DND-41 (cell line): ENCODE results near the gene MAMLD1.

Source experiments
- ATAC-seq: fragments of 200-7000 bp; cut with Tn5 transposase; 3 replicates; pipeline ENCODE4 v1.9.1; 2021; ENCODE audit warnings: low read depth; ENCODE audit not compliant: insufficient read depth
- DNase-seq: peaks from one replicate; pipeline ENCODE4 v3.0.0-alpha.2; 2020
- H2AFZ ChIP-seq: 2 replicates; pipeline ENCODE4 v1.6.0; 2012; ENCODE audit warnings: low read depth, low read length
- H3K27ac ChIP-seq: 2 replicates; pipeline ENCODE4 v1.5.1; 2012; ENCODE audit warnings: low read length, inconsistent platforms
- H3K27me3 ChIP-seq: fragments of 200-600 bp; sonication (generic); 2 replicates; pipeline ENCODE4 v1.6.0; 2012; ENCODE audit warnings: low read length, mild to moderate bottlenecking, inconsistent platforms; ENCODE audit not compliant: insufficient read depth, poor library complexity
- H3K36me3 ChIP-seq: 2 replicates; pipeline ENCODE4 v1.5.1; 2012; ENCODE audit warnings: low read length, inconsistent platforms; ENCODE audit not compliant: insufficient read depth
- H3K4me1 ChIP-seq: 2 replicates; pipeline ENCODE4 v1.5.1; 2012; ENCODE audit warnings: mild to moderate bottlenecking, low read length; ENCODE audit not compliant: insufficient read depth
- H3K4me2 ChIP-seq: 2 replicates; pipeline ENCODE4 v1.6.0; 2012; ENCODE audit warnings: mild to moderate bottlenecking, moderate library complexity, low read length, inconsistent platforms; ENCODE audit not compliant: insufficient read depth
- H3K4me3 ChIP-seq, 2 experiments: fragments of 200-600 bp in 1 of 2; shearing (Covaris generic) in 1 of 2; 2 replicates each; pipeline ENCODE4 v1.5.1; 2012 to 2016; ENCODE audit warnings: inconsistent platforms in 2 of 2, low read length in 2 of 2, mild to moderate bottlenecking in 2 of 2, low read depth in 1 of 2, moderate library complexity in 1 of 2
- H3K79me2 ChIP-seq: 2 replicates; pipeline ENCODE4 v1.6.0; 2012; ENCODE audit warnings: low read length, inconsistent platforms; ENCODE audit not compliant: insufficient read depth
- H3K9ac ChIP-seq: 2 replicates; pipeline ENCODE4 v1.6.0; 2012; ENCODE audit warnings: low read depth, mild to moderate bottlenecking, inconsistent platforms, low read length, moderate library complexity
- H3K9me3 ChIP-seq: 2 replicates; pipeline ENCODE4 v1.5.1; 2012; ENCODE audit warnings: low read length, moderate library complexity, mild to moderate bottlenecking, inconsistent platforms; ENCODE audit not compliant: insufficient read depth, severe bottlenecking
- H4K20me1 ChIP-seq: 2 replicates; pipeline ENCODE4 v1.6.0; 2012; ENCODE audit warnings: low read length; ENCODE audit not compliant: insufficient read depth
- EZH2 ChIP-seq: IDR thresholded peaks from 3 replicates; pipeline ENCODE4 v1.6.1; 2012; ENCODE audit warnings: borderline replicate concordance, low read depth, mild to moderate bottlenecking, moderate library complexity, low read length, inconsistent platforms; ENCODE audit not compliant: severe bottlenecking
- TF ChIP-seq, protein P1 (sequence below): IDR thresholded peaks from 2 replicates; pipeline ENCODE4 v1.5.1; 2012; ENCODE audit warnings: borderline replicate concordance, low read length, moderate library complexity, mild to moderate bottlenecking; ENCODE audit not compliant: poor library complexity, severe bottlenecking; ENCODE audit errors: extremely low read depth

The MAMLD1 gene

GRCh38 chrX:150508451-150509367 lies 145.6 kb downstream of the MAMLD1 start:
- DNase-seq (no peak), ATAC-seq (no peak)
- no peaks in the 10 kb centered on the region for H3K27me3 ChIP-seq
- H3K4me3 ChIP-seq = no peak overlapping the region
- H3K4me1 ChIP-seq = no peaks in the 10 kb centered on the region
- H4K20me1 ChIP-seq = no peaks in the 10 kb centered on the region
- H3K9me3 ChIP-seq = no peaks in the 10 kb centered on the region
- H3K9ac ChIP-seq = no peak overlapping the region
- H3K36me3 ChIP-seq = no peaks in the 10 kb centered on the region
- TF ChIP-seq EZH2 = no peak
- TF ChIP-seq, protein P1, sequence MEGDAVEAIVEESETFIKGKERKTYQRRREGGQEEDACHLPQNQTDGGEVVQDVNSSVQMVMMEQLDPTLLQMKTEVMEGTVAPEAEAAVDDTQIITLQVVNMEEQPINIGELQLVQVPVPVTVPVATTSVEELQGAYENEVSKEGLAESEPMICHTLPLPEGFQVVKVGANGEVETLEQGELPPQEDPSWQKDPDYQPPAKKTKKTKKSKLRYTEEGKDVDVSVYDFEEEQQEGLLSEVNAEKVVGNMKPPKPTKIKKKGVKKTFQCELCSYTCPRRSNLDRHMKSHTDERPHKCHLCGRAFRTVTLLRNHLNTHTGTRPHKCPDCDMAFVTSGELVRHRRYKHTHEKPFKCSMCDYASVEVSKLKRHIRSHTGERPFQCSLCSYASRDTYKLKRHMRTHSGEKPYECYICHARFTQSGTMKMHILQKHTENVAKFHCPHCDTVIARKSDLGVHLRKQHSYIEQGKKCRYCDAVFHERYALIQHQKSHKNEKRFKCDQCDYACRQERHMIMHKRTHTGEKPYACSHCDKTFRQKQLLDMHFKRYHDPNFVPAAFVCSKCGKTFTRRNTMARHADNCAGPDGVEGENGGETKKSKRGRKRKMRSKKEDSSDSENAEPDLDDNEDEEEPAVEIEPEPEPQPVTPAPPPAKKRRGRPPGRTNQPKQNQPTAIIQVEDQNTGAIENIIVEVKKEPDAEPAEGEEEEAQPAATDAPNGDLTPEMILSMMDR = no peak
- no peak overlapping the region for H3K4me2 ChIP-seq
- no peak overlapping the region for H2AFZ ChIP-seq
- no peaks in the 10 kb centered on the region for H3K79me2 ChIP-seq
- no peak overlapping the region for H3K27ac ChIP-seq

- no peak overlapping the region for H3K27ac ChIP-seq
- no peaks in the 10 kb centered on the region for H3K27me3 ChIP-seq
- DNase-seq = no peak
- H3K4me2 ChIP-seq = no peak overlapping the region
- no peak for ATAC-seq
- no peaks in the 10 kb centered on the region for H3K9me3 ChIP-seq
- no peaks in the 10 kb centered on the region for H4K20me1 ChIP-seq
- no peaks in the 10 kb centered on the region for H3K4me1 ChIP-seq
- no peak for TF ChIP-seq EZH2
- TF ChIP-seq, protein P1 = no peak
- H2AFZ ChIP-seq = no peak overlapping the region
- H3K9ac ChIP-seq = no peak overlapping the region
- no peak overlapping the region for H3K4me3 ChIP-seq
- no peaks in the 10 kb centered on the region for H3K36me3 ChIP-seq
- no peaks in the 10 kb centered on the region for H3K79me2 ChIP-seq
These were observed 146.6 kb downstream of the MAMLD1 start for GRCh38 chrX:150509703-150510102.

DNA sequence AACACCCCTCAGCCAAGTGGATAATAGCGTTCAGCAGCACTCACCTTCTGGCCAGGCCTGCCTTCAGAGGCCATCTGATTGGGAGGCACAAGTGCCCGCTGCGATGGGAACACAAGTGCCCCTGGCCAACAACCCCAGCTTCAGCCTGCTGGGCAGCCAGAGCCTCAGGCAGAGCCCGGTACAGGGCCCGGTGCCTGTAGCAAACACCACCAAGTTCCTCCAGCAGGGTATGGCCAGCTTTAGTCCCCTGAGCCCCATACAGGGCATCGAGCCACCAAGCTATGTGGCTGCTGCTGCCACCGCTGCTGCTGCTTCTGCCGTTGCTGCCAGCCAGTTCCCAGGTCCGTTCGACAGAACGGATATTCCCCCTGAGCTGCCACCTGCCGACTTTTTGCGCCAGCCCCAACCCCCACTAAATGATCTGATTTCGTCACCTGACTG lies 149.4 kb downstream of the MAMLD1 start:
- Histone ChIP-seq H3K27me3 (no peaks in the 10 kb centered on the region), H3K9me3 (no peaks in the 10 kb centered on the region), H4K20me1 (no peaks in the 10 kb centered on the region), H3K79me2 (no peaks in the 10 kb centered on the region), H3K9ac (no peak overlapping the region), H3K36me3 (no peaks in the 10 kb centered on the region), H3K4me2 (no peak overlapping the region), H3K4me3 (no peak overlapping the region), H3K4me1 (no peaks in the 10 kb centered on the region), H3K27ac (no peak overlapping the region), H2AFZ (no peak overlapping the region)
- ATAC-seq = no peak
- no peak for TF ChIP-seq EZH2
- TF ChIP-seq, protein P1 = no peak
- no peak for DNase-seq
